T47D (cell line): ENCODE results near the gene PSORS1C2.
A peak's percentile ranks its signal among the peaks of the same experiment; 100 is the strongest.

Experiments
- DNase-seq, 2 experiments: peaks; one replicate each; pipeline versions ENCODE4 v3.0.0 to v3.0.0-alpha.2; 2011 to 2012; ENCODE audit warnings: low read depth in 1 of 2, low spot score in 1 of 2
- JUND ChIP-seq: IDR thresholded peaks from 2 replicates; pipeline ENCODE4 v1.6.1; 2012; ENCODE audit warnings: low read depth
- in situ Hi-C: cut with HindIII; loops from 2 replicates; pipeline ENCODE4 v1.10.0; 2016; ENCODE audit warnings: low sequenced_read_pairs, low pct_unique_long_range_greater_than_20kb

Gene PSORS1C2

DNA sequence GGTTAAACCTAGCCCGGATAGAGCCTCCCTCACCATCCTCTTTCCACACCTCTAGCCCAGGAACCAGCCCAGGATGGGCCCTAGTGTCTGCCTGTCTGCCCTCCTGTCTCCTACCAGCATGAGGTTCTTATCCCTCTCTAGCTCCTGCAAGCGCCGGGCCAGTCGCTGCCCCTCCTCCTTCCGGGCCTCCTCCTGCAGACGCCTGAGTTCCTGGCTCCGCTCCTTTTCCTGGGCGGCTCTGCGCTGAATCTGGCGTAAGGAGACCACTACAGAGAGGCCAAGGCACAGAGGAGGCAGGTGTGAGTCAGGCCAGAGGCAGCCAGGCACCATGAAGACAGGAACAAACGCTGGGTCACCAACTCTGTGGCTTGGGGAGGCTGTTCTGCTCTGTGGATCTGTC is 4.3 kb upstream of the PSORS1C2 start:
- TF ChIP-seq JUND: no peak
- in situ Hi-C loops: no loop called here
- DNase-seq: no peak

DNA sequence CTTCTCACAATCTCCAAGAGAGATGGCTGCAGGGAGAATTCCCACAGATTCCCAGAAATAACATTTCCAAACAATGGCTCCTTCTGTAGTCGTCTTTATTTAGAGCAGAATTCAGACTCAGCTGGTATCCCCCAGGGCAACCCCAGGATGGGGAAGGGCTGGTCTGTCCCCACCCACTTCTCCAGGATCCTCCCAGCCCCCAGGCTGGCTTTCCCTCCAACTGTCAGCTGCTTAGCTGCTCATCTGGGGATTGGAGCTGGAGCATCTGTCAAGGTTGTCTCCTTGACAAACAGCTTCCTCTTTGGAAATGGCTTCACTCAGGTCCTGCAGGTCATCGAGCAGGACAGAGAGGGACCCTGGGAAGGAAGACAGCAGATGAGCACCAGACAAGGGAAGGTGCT is 3.5 kb upstream of the PSORS1C2 start:
- DNase-seq: no peak
- TF ChIP-seq JUND: no peak
- in situ Hi-C loops: no loop called here

DNA sequence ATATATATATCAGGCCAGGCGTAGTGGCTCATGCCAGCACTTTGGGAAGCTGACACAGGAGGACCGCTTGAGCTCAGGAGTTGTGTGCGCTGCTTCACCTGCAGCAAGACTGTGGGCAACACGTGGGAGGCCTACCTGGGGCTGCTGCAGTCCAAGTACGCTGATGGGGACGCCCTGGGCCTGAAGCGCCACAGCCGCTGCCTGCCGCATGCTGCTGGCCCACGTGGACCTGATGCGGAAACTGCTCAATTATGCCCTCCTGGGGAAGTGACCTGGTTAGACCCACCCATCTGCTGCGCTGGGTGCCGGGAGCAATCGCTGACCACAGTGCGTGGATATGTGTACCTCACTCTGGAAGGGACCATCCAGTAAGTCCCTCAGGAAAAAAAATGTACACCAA is 1.8 kb upstream of the PSORS1C2 start:
- DNase-seq: no peak
- in situ Hi-C loops: no loop called here
- no peak for TF ChIP-seq JUND

DNA sequence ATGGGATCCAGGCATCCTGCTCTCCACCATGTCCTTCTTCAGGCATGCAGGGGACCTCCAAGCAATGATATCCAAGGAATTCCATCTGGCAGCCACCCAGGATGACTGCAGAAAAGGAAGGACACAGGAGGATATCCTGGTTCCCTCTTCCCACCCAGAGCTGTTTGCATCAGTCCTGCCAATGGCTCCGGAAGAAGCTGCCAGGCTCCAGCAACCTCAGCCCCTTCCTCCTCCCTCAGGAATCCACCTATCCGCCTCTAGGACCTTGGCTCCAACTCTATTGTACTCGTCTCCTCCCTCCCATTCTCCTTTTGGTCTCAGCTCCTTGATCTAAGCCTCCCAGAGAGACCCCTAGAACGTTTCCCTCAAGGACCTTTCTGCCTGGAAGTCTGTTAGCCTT is 733 bp upstream of the PSORS1C2 start:
- DNase-seq: peak in 1 of 2 experiments; percentile 30
- in situ Hi-C loops: no loop called here
- no peak for TF ChIP-seq JUND

DNA sequence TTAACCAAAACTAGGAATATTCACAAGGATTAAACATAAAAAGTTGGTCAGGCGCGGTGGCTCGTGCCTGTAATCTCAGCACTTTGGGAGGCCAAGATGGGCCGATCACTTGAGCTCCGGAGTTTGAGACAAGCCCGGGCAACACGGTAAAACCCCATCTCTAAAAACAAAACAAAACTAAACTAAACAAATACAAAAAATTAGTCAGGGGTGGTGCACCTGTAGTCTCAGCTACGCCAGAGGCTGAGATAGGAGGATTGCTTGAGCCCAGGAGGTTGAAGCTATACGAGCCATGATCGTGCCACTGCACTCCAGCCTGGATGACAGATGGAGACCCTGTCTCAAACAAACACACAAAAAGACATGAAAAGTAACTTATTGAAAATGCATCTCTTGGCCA is 3.2 kb downstream of the PSORS1C2 start:
- TF ChIP-seq JUND: no peak

DNA sequence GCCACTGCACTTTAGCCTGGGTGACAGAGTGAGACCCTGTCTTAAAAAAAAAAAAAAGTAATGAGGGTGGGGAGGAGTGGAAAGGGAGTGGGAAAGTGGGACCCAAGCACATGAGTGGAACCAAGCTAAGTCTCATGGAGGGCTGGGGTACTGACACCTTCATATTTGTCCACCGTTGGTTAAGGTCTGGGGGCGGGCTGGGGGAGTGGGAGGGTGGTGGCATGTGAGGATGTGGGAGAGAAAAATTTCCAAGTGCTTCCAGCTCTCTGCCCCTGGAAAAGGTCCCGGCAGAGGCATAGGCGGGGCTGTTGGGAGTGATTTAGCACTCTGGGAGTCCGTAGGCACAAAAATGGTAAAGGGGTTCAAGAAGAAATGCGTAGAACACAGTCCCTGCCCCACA is 6.1 kb downstream of the PSORS1C2 start:
- no peak for DNase-seq
- in situ Hi-C loops: no loop called here
- no peak for TF ChIP-seq JUND

More for the DNA sequence above, 3.2 kb downstream of the PSORS1C2 start:
- no peak for DNase-seq
- in situ Hi-C loops: no loop called here

DNA sequence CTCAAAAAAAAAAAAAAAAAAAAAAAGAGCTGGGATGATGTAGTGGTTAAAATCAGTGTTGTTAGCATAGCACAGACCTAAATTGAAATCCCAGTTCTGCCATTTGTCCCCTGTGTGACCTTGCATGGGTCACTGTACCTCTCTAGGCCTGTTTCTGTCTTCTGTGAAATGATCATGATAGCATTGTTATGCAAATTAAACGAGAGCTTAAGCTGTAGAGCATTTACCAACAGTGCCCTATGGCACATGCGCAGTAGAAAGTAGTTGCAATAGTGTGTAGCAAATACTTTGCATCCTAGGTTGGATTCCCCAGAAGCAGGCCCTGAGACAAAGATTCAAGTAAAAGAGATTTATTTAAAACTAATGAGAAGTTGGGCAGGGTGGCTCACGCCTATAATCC is 7.3 kb downstream of the PSORS1C2 start:
- no peak for DNase-seq

DNA sequence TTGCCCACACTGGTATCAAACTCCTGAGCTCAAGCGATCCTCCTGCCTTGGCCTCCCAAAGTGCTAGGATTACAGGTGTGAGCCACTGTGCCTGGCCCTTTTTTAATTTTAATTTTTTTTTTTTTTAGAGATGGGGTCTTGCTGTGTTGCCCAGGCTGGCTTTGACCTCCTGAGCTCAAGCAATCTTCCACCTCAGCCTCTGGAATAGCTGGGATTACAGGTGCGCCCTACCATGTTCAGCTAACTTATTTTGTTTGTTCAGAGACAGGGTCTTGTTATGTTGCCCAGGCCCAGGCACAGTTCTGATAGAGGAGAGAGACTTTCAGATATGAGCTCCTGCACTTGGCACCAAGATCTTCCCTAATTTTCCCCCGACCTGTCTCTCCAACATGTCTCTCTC is 8.1 kb downstream of the PSORS1C2 start:
- DNase-seq: no peak
- in situ Hi-C loops: no loop called here
- TF ChIP-seq JUND: no peak

More for the DNA sequence above, 7.3 kb downstream of the PSORS1C2 start:
- in situ Hi-C loops: no loop called here
- TF ChIP-seq JUND: no peak

DNA sequence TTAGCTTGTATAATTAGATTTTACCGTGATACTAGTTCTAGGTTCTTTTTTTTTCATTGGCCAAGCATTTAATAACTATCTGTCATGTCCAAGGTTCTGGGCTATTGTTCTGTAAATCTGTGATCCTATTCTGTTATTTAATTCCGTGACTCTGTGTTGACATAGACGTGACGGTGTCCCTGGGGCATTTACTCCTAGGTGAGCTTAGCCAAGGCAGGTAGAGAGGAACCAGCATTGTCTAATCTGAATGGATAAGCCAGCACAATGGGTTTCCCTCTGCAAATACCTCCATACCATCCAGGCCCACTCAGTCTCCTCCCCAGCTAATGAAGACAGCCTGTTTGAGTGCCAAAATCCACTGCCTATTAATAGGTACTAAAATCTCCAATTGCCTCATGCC is 9.7 kb downstream of the PSORS1C2 start:
- no peak for DNase-seq
- in situ Hi-C loops: no loop called here
- TF ChIP-seq JUND: no peak

DNA sequence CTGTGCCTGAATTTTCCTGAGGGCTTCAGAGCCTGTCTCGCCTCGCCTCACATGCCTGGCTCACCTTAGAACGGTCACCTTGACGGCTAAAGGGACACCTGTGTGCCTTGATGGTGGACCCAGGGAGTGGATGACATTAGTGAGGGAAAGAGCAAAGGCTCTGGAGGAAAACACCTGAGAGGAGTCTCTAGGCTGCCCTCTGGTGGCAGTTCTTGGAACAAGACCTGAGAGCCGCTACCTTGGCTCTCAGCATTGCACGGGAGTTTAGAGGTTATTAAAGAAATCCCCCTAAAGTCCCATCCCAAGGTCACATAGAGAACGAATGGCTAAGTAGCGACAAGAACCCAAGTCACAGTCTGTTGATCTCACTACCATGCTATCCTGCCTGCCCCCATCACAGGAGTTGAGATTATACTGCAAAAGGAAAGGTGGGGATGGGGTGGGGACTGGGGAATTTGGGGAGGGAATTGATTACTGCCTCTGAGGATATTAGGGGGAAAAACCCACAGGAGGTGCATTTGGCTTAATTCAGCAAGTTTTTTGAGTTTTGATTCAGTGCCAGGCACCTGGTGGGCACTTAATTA is 10.7 kb downstream of the PSORS1C2 start:
- TF ChIP-seq JUND: no peak
- in situ Hi-C loops: no loop called here
- peak; percentile 66 to 77 for DNase-seq

DNA sequence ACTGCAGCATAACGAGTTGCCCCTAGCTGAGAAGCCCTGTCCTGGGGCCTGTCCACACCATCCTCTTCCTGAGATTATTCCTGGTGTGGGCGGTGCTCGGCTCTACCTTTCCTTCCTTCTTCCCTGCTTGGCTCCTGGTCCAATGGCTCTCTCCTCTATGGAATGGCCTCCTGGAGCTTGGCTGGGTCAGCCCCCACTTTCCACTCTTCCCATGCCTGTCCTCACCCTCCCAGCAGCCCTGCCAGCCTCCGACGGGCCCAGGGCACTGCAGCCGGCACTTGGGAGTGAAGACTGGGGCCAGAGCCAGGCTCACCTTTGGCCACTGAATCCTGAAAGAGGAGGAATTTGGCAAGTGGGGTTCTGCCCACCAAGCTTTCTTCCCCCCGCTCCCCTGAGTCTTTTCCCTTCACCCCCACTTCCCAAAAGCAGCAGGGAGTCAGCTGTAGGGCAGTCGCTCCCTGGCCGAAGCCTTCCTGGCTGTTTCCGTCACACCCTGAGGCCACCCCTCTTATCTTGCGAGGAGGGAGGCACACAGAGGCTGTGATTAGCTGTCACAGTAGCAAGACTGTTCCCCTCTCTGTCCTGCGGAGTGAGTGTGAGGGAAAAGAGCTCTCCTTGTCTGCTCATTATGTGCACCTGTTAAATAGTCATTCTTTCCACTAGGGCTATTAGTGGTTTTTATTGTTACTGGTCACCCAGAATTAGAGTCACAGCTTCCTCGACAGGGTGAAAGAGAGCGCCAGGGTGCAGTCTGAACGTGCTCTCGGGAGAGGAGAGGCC is 12.3 kb downstream of the PSORS1C2 start:
- TF ChIP-seq JUND: no peak
- in situ Hi-C loops: no loop called here
- no peak for DNase-seq

DNA sequence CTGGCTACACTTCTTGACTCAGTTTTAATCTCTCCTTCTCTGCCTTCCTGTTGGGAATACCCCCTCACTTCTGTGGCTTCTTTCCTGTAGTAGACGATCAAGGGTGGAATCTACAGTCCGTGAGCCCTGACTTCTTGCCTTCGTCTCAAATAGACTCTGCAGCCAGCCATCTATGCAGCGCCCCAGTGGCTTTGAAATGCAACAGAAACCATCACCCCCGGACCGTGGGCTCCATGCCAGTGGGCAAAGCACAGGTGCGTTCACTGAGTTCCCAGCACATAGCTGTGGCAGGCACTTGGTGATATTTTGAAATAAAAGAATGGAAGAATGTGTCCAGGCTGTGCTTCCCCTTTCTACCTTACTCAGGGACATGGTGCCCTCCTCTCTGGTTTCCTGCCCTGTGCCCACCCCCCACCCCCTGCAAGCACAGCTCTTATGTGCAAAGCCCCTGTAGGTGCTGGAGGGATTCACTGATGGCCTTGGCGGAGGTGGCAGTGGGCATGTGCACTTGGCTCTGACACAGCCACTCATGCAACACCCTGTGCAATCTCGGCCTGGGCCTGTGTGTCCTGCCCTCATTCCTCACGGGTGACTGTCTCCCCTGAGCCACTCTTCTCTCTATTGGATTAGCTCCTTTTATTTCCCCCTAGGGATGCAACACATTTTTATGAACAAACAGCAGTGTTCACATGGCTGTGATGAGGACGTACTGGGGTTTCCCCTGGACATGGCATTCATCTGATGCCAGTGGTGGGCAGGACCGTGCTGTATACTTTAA is 13.1 kb downstream of the PSORS1C2 start:
- no peak for TF ChIP-seq JUND
- no peak for DNase-seq
- in situ Hi-C loops: no loop called here

DNA sequence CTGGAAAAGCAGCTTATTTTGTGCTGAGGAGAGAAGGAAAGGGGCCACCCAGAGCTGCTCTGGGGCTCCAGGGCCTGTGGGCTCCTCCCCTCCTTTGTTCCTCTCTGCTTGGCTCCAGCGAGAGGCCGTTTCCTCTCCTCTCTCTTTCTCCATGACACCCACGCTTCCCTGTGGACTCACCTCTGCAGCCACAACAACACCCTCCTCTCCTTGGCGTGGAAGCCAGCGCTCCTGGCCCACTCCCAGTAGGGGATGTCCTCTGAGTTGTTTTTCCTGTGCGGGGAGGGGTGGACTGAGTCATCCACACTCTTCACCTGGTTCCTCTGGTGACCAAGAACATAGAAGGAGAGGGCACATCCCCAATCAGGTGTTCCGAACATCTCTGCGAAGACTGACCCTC is 13.7 kb downstream of the PSORS1C2 start:
- no peak for DNase-seq
- TF ChIP-seq JUND: no peak
- in situ Hi-C loops: no loop called here
